HepG2 (cell line): Measurements from ENCODE around the gene LARP1. TPM values are rescaled to one million over a fixed set of nuclear protein-coding genes. Genes with fewer than 3 reads are reported as not detected.

Experiments
- ARID2 ChIP-seq: sonication (generic); formaldehyde crosslinking; IDR thresholded peaks from 2 replicates; pipeline ENCODE4 v1.8.1; 2022; ENCODE audit warnings: mild to moderate bottlenecking, missing genetic modification reagents, borderline replicate concordance
- CREB1 ChIP-seq, 2 experiments: fragments of 450-650 bp in 1 of 2; IDR thresholded peaks; 2 replicates each; pipeline ENCODE4 v1.6.1; 2016 to 2017; ENCODE audit warnings: control low read depth in 1 of 2, mild to moderate bottlenecking in 1 of 2, missing compliant biosample characterization in 1 of 2, missing genetic modification characterization in 1 of 2
- MEIS1 ChIP-seq: sonication (generic); formaldehyde crosslinking; IDR thresholded peaks from 2 replicates; pipeline ENCODE4 v1.9.0; 2021; ENCODE audit warnings: mild to moderate bottlenecking, missing genetic modification reagents, moderate library complexity, borderline replicate concordance
- REL ChIP-seq: sonication (generic); formaldehyde crosslinking; conservative IDR thresholded peaks from 2 replicates; pipeline ENCODE4 v1.8.0; 2022; ENCODE audit warnings: mild to moderate bottlenecking, missing genetic modification reagents, moderate library complexity
- SPEN ChIP-seq: sonication (generic); formaldehyde crosslinking; IDR thresholded peaks from 2 replicates; pipeline ENCODE4 v1.5.1; 2020; ENCODE audit warnings: low read depth, mild to moderate bottlenecking, missing genetic modification reagents
- ZKSCAN5 ChIP-seq: sonication (generic); formaldehyde crosslinking; IDR thresholded peaks from 2 replicates; pipeline ENCODE4 v1.5.1; 2020; ENCODE audit warnings: mild to moderate bottlenecking, missing genetic modification reagents
- ZNF251 ChIP-seq: sonication (generic); formaldehyde crosslinking; IDR thresholded peaks from 2 replicates; pipeline ENCODE4 v1.9.0; 2021; ENCODE audit warnings: mild to moderate bottlenecking, missing genetic modification reagents
- ZNF552 ChIP-seq: sonication (generic); formaldehyde crosslinking; IDR thresholded peaks from 2 replicates; pipeline ENCODE4 v1.9.0; 2022; ENCODE audit warnings: missing genetic modification reagents, mild to moderate bottlenecking, borderline replicate concordance
- polyA plus RNA-seq, 8 experiments: library from polyadenylated mRNA; depleted of rRNA in 3 of 8; stranded (reverse) in 7 of 8; unstranded in 1 of 8; fragments of >200 nt; fragmentation: Illumina TruSeq in 4 of 8; extraction: Trizol in 4 of 8; gene quantifications; 2 replicates each; pipeline versions ENCODE4 v1.2.1 to v1.2.3, GENCODE V29; 2011 to 2016; ENCODE audit warnings: low read depth in 4 of 8, missing spikeins in 1 of 8, mixed read lengths in 1 of 8; ENCODE audit not compliant: insufficient read depth in 1 of 8
- total RNA-seq, 5 experiments: library from RNA; depleted of rRNA; stranded (reverse); fragments of >200 nt; fragmentation: Illumina TruSeq; extraction: Trizol; gene quantifications; 2 replicates each; pipeline ENCODE4 v1.2.3, GENCODE V29; 2016; ENCODE audit warnings: low read depth in 1 of 5
- TF ChIP-seq, protein P1 (sequence below): sonication (generic); formaldehyde crosslinking; IDR thresholded peaks from 2 replicates; pipeline ENCODE4 v1.4.0; 2020; ENCODE audit warnings: mild to moderate bottlenecking, missing genetic modification reagents
- TF ChIP-seq, protein P2 (sequence below): sonication (generic); formaldehyde crosslinking; IDR thresholded peaks from 2 replicates; pipeline ENCODE4 v1.4.0; 2020; ENCODE audit warnings: missing genetic modification reagents
- TF ChIP-seq, protein P3 (sequence below): sonication (generic); formaldehyde crosslinking; IDR thresholded peaks from 2 replicates; pipeline ENCODE4 v1.8.0; 2022; ENCODE audit warnings: mild to moderate bottlenecking, missing genetic modification reagents, moderate library complexity
- TF ChIP-seq, protein P4 (sequence below): sonication (generic); formaldehyde crosslinking; IDR thresholded peaks from 2 replicates; pipeline ENCODE4 v1.8.1; 2023; ENCODE audit warnings: mild to moderate bottlenecking, missing genetic modification reagents

The LARP1 gene
- total and polyA plus RNA-seq, 2 of the 13 experiments (the other 11 are each of a cell fraction or from before 2014, with no cell fraction given) = 45.2 to 61.4 TPM

DNA sequence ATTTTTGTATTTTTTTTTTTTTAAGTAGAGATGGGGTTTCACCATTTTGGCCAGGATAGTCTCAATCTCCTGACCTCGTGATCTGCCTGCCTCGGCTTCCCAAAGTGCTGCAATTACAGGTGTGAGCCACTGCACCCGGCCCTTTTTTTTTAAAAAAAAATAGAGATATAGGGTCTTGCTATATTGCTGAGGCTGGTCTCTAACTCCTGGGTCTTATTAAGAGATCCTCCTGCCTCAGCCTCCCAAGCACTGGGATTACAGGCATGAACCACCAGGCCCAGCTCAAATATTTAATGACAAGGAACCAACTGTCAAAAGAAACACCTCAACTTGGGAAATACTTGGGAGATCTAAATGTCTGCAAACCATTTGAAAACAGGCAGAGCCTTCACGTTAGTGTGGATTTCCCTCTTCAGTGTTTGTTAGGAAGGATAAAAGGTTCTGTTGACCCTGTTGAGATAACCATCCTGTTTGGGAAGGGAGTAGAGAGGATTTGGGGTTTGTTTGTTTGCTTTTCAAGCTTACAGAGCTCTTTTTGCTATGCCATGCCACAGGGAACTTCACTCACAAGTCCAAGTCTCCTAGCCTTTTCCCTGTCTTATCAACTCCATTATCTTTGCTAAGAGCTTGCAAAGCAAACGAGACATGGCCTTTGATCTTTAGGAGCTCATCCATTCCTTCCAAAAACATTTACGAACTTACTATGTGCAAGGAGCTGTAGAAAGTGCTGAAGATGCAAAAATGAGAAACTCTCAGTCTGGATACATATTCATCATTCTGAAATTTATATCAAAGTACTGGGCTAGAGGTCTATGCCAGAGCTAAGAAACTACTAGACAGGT, 87.7 kb downstream of the LARP1 start (continued):
- TF ChIP-seq, protein P1, sequence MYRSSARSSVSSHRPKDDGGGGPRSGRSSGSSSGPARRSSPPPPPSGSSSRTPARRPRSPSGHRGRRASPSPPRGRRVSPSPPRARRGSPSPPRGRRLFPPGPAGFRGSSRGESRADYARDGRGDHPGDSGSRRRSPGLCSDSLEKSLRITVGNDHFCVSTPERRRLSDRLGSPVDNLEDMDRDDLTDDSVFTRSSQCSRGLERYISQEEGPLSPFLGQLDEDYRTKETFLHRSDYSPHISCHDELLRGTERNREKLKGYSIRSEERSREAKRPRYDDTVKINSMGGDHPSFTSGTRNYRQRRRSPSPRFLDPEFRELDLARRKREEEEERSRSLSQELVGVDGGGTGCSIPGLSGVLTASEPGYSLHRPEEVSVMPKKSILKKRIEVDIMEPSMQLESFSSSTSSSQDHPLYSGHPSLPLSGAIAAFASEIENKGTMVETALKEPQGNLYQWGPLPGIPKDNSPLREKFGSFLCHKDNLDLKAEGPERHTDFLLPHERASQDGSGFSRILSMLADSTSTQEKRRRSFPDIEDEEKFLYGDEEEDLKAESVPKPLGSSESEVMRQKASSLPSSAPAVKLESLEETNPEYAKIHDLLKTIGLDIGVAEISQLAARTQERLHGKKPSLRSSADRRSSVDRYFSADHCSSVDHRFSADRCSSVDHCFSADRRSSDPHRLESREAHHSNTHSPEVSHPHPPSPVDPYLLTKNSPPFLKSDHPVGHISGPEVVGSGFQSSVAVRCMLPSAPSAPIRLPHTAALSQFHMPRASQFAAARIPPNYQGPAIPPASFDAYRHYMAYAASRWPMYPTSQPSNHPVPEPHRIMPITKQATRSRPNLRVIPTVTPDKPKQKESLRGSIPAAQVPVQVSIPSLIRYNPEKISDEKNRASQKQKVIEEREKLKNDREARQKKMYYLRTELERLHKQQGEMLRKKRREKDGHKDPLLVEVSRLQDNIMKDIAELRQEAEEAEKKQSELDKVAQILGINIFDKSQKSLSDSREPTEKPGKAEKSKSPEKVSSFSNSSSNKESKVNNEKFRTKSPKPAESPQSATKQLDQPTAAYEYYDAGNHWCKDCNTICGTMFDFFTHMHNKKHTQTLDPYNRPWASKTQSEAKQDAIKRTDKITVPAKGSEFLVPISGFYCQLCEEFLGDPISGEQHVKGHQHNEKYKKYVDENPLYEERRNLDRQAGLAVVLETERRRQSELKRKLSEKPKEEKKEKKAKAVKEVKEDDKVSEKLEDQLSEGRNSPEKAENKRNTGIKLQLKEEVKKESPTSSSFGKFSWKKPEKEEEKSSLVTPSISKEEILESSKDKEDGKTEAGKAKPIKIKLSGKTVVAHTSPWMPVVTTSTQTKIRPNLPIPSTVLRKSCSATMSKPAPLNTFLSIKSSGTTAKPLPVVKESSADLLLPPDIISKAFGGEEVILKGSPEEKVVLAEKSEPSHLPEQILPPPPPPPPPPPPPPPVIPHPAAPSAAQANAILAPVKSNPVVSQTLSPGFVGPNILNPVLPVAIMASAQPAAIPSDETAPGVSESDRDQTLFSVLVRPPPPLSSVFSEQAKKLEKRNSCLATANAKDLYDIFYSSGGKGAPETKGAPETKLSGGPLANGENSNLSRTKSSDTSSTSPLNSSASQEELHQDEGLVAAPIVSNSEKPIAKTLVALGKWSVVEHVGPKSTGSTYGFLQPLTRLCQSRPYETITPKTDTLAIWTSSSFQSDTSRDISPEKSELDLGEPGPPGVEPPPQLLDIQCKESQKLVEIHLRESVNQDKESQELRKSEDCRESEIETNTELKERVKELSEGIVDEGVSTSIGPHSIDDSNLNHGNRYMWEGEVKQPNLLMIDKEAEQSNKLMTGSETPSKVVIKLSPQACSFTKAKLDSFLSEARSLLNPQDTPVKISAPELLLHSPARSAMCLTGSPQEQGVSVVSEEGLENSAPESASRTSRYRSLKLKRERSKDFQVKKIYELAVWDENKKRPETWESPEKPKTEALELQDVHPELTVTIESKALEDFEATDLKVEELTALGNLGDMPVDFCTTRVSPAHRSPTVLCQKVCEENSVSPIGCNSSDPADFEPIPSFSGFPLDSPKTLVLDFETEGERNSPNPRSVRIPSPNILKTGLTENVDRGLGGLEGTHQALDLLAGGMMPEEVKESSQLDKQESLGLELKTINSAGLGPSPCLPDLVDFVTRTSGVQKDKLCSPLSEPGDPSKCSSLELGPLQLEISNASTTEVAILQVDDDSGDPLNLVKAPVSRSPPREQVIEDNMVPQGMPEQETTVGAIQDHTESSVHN = no peak
- TF ChIP-seq, protein P2, sequence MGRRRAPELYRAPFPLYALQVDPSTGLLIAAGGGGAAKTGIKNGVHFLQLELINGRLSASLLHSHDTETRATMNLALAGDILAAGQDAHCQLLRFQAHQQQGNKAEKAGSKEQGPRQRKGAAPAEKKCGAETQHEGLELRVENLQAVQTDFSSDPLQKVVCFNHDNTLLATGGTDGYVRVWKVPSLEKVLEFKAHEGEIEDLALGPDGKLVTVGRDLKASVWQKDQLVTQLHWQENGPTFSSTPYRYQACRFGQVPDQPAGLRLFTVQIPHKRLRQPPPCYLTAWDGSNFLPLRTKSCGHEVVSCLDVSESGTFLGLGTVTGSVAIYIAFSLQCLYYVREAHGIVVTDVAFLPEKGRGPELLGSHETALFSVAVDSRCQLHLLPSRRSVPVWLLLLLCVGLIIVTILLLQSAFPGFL = no peak
- TF ChIP-seq ARID2 = no peak
- TF ChIP-seq MEIS1 = 0 out of 2 replicates have a peak, but pooled peaks have one; percentile 58
- TF ChIP-seq SPEN = no peak; the same call in 1 of the 2 replicates
- TF ChIP-seq, protein P3, sequence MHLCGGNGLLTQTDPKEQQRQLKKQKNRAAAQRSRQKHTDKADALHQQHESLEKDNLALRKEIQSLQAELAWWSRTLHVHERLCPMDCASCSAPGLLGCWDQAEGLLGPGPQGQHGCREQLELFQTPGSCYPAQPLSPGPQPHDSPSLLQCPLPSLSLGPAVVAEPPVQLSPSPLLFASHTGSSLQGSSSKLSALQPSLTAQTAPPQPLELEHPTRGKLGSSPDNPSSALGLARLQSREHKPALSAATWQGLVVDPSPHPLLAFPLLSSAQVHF (CRISPR knock-in tag) = no peak
- TF ChIP-seq ZNF552 (CRISPR knock-in tag) = no peak
- no peak; the same call in 1 of the 2 replicates for TF ChIP-seq ZKSCAN5 (CRISPR knock-in tag)
- TF ChIP-seq, protein P4, sequence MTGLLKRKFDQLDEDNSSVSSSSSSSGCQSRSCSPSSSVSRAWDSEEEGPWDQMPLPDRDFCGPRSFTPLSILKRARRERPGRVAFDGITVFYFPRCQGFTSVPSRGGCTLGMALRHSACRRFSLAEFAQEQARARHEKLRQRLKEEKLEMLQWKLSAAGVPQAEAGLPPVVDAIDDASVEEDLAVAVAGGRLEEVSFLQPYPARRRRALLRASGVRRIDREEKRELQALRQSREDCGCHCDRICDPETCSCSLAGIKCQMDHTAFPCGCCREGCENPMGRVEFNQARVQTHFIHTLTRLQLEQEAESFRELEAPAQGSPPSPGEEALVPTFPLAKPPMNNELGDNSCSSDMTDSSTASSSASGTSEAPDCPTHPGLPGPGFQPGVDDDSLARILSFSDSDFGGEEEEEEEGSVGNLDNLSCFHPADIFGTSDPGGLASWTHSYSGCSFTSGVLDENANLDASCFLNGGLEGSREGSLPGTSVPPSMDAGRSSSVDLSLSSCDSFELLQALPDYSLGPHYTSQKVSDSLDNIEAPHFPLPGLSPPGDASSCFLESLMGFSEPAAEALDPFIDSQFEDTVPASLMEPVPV (CRISPR knock-in tag) = no peak
- TF ChIP-seq ZNF251 = no peak
- no peak for TF ChIP-seq REL (CRISPR knock-in tag)
- TF ChIP-seq CREB1 (IDR thresholded peaks at IDR 0.05) = no peak
- peak; percentile 57; the same call in 1 of the 2 replicates for TF ChIP-seq CREB1 (CRISPR knock-in tag; IDR thresholded peaks at IDR 0.05)
